GM11168 (cell line): ENCODE data around the gene MIDN.

Source experiments
- in situ Hi-C: fragments of 300-500 bp; cut with MboI; formaldehyde crosslinking; loops from one replicate; pipeline ENCODE4 v1.12.0; 2022; ENCODE audit warnings: low sequenced_read_pairs; ENCODE audit not compliant: unreplicated experiment

Gene MIDN

GRCh38 chr19:1307755-1308303 is 59.4 kb downstream of the MIDN start:
- in situ Hi-C loops, result no loop called here

DNA sequence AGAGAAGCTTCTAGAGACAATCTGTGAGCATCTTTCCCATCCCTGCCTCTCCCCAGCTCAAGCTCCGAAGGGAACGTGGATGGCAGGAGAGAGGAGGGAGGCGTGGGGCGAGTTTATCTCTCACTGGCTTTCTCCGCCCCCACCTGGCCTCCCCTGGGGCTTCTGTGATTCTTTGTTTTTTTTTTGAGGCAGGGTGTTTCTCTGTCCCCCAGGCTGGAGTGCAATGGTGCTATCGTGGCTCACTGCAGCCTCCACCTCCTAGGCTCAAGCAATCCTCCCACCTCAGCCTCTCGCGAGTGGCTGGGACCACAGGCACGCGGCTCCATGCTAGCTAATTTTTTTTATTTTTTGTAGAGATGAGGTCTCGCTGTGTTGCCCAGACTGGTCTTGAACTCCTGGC is 60.3 kb downstream of the MIDN start:
- in situ Hi-C loops, result no loop called here
